ENCODE results near the gene LAMA1.
"Not testable (repeated sequence)": the region's sequence is repeated elsewhere in the genome, so short reads cannot be mapped to it uniquely, and the experiment has no call there.

The LAMA1 gene

GRCh38 chr18:7152440-7152839 is 34.8 kb upstream of the LAMA1 start:
- no peak for TF ChIP-seq TAF1 (IDR thresholded peaks at IDR 0.05; ENCODE audit: low read depth, low read length)
- no peak for TF ChIP-seq SPI1 (IDR thresholded peaks at IDR 0.05; ENCODE audit: low read depth, low read length)
- TF ChIP-seq POLR2A (IDR thresholded peaks at IDR 0.05; ENCODE audit: low read depth, low read length): no peak
- TF ChIP-seq POU2F2 (IDR thresholded peaks at IDR 0.05; ENCODE audit: low read depth, low read length): no peak
- TF ChIP-seq PAX5 (IDR thresholded peaks at IDR 0.05; ENCODE audit: insufficient read depth, low read length, severe bottlenecking): no peak
- TF ChIP-seq POLR2AphosphoS5 (IDR thresholded peaks at IDR 0.05; ENCODE audit: low read depth, low read length): no peak
- no peak for FAIRE-seq
- no peak for DNase-seq (ENCODE audit: insufficient read length, low spot score)

- TF ChIP-seq PAX5 (IDR thresholded peaks at IDR 0.05; ENCODE audit: insufficient read depth, low read length, severe bottlenecking): no peak
- no peak for TF ChIP-seq TAF1 (IDR thresholded peaks at IDR 0.05; ENCODE audit: low read depth, low read length)
- TF ChIP-seq POU2F2 (IDR thresholded peaks at IDR 0.05; ENCODE audit: low read depth, low read length): no peak
- no peak for TF ChIP-seq POLR2AphosphoS5 (IDR thresholded peaks at IDR 0.05; ENCODE audit: low read depth, low read length)
- TF ChIP-seq POLR2A (IDR thresholded peaks at IDR 0.05; ENCODE audit: low read depth, low read length): no peak
- no peak for TF ChIP-seq SPI1 (IDR thresholded peaks at IDR 0.05; ENCODE audit: low read depth, low read length)
- DNase-seq (ENCODE audit: insufficient read length, low spot score) (no peak), FAIRE-seq (no peak)
Observed at GRCh38 chr18:7147399-7147798, 29.8 kb upstream of the LAMA1 start.

GRCh38 chr18:7146067-7146466 is 28.5 kb upstream of the LAMA1 start:
- DNase-seq (ENCODE audit: insufficient read length, low spot score) (no peak), FAIRE-seq (no peak)
- TF ChIP-seq SPI1 (IDR thresholded peaks at IDR 0.05; ENCODE audit: low read depth, low read length): no peak
- no peak for TF ChIP-seq POLR2A (IDR thresholded peaks at IDR 0.05; ENCODE audit: low read depth, low read length)
- no peak for TF ChIP-seq POLR2AphosphoS5 (IDR thresholded peaks at IDR 0.05; ENCODE audit: low read depth, low read length)
- no peak for TF ChIP-seq PAX5 (IDR thresholded peaks at IDR 0.05; ENCODE audit: insufficient read depth, low read length, severe bottlenecking)
- TF ChIP-seq TAF1 (IDR thresholded peaks at IDR 0.05; ENCODE audit: low read depth, low read length): no peak
- no peak for TF ChIP-seq POU2F2 (IDR thresholded peaks at IDR 0.05; ENCODE audit: low read depth, low read length)

- not testable (repeated sequence) for FAIRE-seq; DNase-seq (ENCODE audit: insufficient read length, low spot score)
Observed at GRCh38 chr18:7144921-7145320, 27.3 kb upstream of the LAMA1 start.

- TF ChIP-seq POU2F2 (IDR thresholded peaks at IDR 0.05; ENCODE audit: low read depth, low read length): no peak
- no peak for TF ChIP-seq PAX5 (IDR thresholded peaks at IDR 0.05; ENCODE audit: insufficient read depth, low read length, severe bottlenecking)
- no peak for TF ChIP-seq POLR2AphosphoS5 (IDR thresholded peaks at IDR 0.05; ENCODE audit: low read depth, low read length)
- TF ChIP-seq TAF1 (IDR thresholded peaks at IDR 0.05; ENCODE audit: low read depth, low read length): no peak
- no peak for TF ChIP-seq SPI1 (IDR thresholded peaks at IDR 0.05; ENCODE audit: low read depth, low read length)
- no peak for TF ChIP-seq POLR2A (IDR thresholded peaks at IDR 0.05; ENCODE audit: low read depth, low read length)
- FAIRE-seq: no peak
- DNase-seq (ENCODE audit: insufficient read length, low spot score): no peak
Observed at GRCh38 chr18:7141287-7141686, 23.7 kb upstream of the LAMA1 start.

GRCh38 chr18:7139409-7139808 is 21.8 kb upstream of the LAMA1 start:
- DNase-seq (ENCODE audit: insufficient read length, low spot score) (no peak), FAIRE-seq (no peak)
- TF ChIP-seq PAX5 (IDR thresholded peaks at IDR 0.05; ENCODE audit: insufficient read depth, low read length, severe bottlenecking): no peak
- no peak for TF ChIP-seq POLR2AphosphoS5 (IDR thresholded peaks at IDR 0.05; ENCODE audit: low read depth, low read length)
- TF ChIP-seq SPI1 (IDR thresholded peaks at IDR 0.05; ENCODE audit: low read depth, low read length): no peak
- TF ChIP-seq TAF1 (IDR thresholded peaks at IDR 0.05; ENCODE audit: low read depth, low read length): no peak
- TF ChIP-seq POU2F2 (IDR thresholded peaks at IDR 0.05; ENCODE audit: low read depth, low read length): no peak
- TF ChIP-seq POLR2A (IDR thresholded peaks at IDR 0.05; ENCODE audit: low read depth, low read length): no peak

GRCh38 chr18:7133181-7133580 is 15.6 kb upstream of the LAMA1 start:
- TF ChIP-seq PAX5 (IDR thresholded peaks at IDR 0.05; ENCODE audit: insufficient read depth, low read length, severe bottlenecking) (no peak), SPI1 (IDR thresholded peaks at IDR 0.05; ENCODE audit: low read depth, low read length) (no peak), POLR2AphosphoS5 (IDR thresholded peaks at IDR 0.05; ENCODE audit: low read depth, low read length) (no peak)
- no peak for DNase-seq (ENCODE audit: insufficient read length, low spot score)
- no peak for FAIRE-seq

GRCh38 chr18:7132356-7133150 is 15.0 kb upstream of the LAMA1 start:
- no peak for DNase-seq (ENCODE audit: insufficient read length, low spot score)
- no peak for FAIRE-seq
- TF ChIP-seq PAX5 (IDR thresholded peaks at IDR 0.05; ENCODE audit: insufficient read depth, low read length, severe bottlenecking): no peak
- TF ChIP-seq POU2F2 (IDR thresholded peaks at IDR 0.05; ENCODE audit: low read depth, low read length): no peak
- no peak for TF ChIP-seq TAF1 (IDR thresholded peaks at IDR 0.05; ENCODE audit: low read depth, low read length)
- TF ChIP-seq SPI1 (IDR thresholded peaks at IDR 0.05; ENCODE audit: low read depth, low read length): no peak
- no peak for TF ChIP-seq POLR2A (IDR thresholded peaks at IDR 0.05; ENCODE audit: low read depth, low read length)
- no peak for TF ChIP-seq POLR2AphosphoS5 (IDR thresholded peaks at IDR 0.05; ENCODE audit: low read depth, low read length)

GRCh38 chr18:7122376-7122775 is 4.8 kb upstream of the LAMA1 start:
- FAIRE-seq: no peak
- TF ChIP-seq TAF1 (IDR thresholded peaks at IDR 0.05; ENCODE audit: low read depth, low read length) (no peak), POU2F2 (IDR thresholded peaks at IDR 0.05; ENCODE audit: low read depth, low read length) (no peak), SPI1 (IDR thresholded peaks at IDR 0.05; ENCODE audit: low read depth, low read length) (no peak), POLR2A (IDR thresholded peaks at IDR 0.05; ENCODE audit: low read depth, low read length) (no peak), POLR2AphosphoS5 (IDR thresholded peaks at IDR 0.05; ENCODE audit: low read depth, low read length) (no peak), PAX5 (IDR thresholded peaks at IDR 0.05; ENCODE audit: insufficient read depth, low read length, severe bottlenecking) (no peak)

GRCh38 chr18:7116792-7117389 is 706 bp downstream of the LAMA1 start:
- no peak for TF ChIP-seq TAF1 (IDR thresholded peaks at IDR 0.05; ENCODE audit: low read depth, low read length)
- DNase-seq (ENCODE audit: insufficient read length, low spot score): no peak
- no peak for FAIRE-seq

More at GRCh38 chr18:7122376-7122775, 4.8 kb upstream of the LAMA1 start:
- no peak for DNase-seq (ENCODE audit: insufficient read length, low spot score)

Data from GM12891 (cell line).